ENCODE results near the gene ALOX12.
A peak's percentile ranks its signal among the peaks of the same experiment; 100 is the strongest.

Gene ALOX12

DNA sequence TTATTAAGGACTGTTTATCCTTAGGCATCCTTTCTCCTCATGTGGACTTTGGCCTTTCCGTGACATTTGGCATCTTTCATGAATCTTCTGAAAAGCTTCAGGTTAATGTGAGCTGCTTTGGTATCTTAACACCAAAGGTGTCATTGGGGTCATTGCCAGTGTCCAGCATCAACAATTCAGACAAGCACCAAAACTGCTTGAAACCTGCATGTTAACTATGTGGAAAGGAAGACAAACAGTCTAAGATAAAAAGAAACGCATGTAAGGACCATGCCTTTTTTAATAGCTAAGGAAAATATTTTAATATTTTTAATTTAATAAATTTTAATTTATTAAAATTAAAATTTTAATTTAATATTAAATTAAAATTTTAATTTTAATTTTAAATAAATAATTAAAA, 7.9 kb downstream of the ALOX12 start:
- DNase-seq, result no peak

DNA sequence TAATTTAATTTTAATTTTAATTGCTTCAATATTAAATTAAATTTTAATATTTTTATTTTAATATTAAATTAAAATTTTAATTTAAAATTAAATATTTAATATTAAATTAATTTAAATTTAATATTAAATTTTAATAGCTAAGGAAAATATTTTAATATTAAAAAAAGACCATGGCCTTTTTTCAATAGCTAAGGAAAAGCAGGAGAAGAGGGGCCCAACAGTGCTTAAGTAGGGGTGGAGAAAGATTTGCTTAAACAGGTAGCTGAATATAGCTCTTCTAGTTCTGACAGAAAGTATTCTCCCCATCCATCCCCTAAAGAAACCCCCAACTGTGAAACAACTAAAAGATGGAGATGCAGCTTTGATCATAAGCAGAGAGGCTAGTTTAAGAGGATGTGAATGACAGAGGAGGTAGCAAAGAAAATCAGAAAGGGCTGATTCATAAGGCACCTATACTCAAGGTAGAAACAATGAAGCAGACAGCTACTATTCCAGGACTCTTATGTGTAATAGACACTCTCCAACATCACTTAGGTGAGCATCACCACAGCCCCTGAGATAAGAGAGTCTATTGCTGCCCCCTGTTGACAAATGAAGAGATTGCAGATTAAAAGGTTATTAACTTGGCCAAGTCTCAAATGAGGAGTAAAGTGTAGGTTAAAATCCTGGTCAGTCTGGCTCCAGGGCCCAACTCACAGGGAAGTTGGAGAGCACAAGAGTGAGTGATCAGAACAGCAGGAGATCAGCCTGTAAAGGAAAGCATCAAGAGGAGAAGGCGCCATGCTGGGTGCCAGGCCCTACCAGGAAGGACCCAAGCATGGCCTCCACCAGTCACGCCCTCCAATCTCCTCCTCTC, 8.8 kb downstream of the ALOX12 start:
- peak; percentile 45 to 95 for DNase-seq

DNA sequence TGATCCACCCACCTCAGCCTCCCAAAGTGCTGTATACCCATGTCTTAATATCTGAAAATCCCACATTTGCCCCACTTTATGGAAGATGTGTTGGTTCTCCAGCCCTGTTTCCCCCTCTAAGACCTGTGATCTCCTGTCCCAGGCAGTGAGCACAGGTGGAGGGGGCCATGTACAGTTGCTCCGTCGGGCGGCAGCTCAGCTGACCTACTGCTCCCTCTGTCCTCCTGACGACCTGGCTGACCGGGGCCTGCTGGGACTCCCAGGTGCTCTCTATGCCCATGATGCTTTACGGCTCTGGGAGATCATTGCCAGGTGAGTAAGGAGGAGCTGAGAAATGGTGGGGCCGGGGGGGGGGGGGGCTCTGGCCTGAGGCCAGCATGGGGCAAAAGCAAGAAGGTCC, 9.9 kb downstream of the ALOX12 start:
- no peak for DNase-seq

- DNase-seq, result no peak
Measured at GRCh38 chr17:7007143-7007542, 11.3 kb downstream of the ALOX12 start.

GRCh38 chr17:7010523-7010922, 14.7 kb downstream of the ALOX12 start:
- DNase-seq, result no peak

- no peak for DNase-seq
Measured at GRCh38 chr17:7011415-7011814, 15.6 kb downstream of the ALOX12 start.

GRCh38 chr17:7011942-7012254, 16.0 kb downstream of the ALOX12 start:
- no peak for DNase-seq

DNA sequence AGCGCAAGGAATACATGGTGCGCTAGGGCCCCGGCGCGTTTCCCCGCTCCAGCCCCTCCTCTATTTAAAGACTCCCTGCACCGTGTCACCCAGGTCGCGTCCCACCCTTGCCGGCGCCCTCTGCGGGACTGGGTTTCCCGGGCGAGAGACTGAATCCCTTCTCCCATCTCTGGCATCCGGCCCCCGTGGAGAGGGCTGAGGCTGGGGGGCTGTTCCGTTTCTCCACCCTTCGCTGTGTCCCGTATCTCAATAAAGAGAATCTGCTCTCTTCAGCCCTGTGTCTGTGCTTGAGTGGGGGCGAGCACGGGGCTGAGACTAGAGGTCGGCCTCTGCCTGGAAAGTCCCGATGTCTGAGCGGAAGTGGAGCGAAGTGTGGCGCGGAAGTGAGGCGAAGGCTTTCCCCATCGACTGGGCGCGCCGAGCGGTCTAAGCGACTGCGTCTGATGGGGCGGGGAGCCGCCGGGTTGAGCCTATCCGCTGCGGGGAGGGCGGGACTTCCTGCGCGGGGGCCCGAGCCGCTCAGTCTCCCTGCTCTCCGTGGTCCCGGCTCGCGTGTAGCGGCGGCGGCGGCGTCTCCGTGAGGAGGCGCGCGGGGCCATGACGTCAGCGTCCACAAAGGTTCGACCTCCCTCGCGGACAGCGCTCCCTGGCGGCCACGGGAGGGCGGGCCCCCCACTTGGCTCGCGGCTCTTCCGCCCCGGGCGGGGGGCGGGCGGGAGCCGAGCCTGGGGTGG, 18.6 kb downstream of the ALOX12 start:
- peak; percentile 97 to 98 for DNase-seq

- peak; percentile 75 to 78 for DNase-seq
Measured at GRCh38 chr17:7014995-7015958, 19.4 kb downstream of the ALOX12 start.

- no peak for DNase-seq
Measured at GRCh38 chr17:7016418-7016817, 20.6 kb downstream of the ALOX12 start.

DNA sequence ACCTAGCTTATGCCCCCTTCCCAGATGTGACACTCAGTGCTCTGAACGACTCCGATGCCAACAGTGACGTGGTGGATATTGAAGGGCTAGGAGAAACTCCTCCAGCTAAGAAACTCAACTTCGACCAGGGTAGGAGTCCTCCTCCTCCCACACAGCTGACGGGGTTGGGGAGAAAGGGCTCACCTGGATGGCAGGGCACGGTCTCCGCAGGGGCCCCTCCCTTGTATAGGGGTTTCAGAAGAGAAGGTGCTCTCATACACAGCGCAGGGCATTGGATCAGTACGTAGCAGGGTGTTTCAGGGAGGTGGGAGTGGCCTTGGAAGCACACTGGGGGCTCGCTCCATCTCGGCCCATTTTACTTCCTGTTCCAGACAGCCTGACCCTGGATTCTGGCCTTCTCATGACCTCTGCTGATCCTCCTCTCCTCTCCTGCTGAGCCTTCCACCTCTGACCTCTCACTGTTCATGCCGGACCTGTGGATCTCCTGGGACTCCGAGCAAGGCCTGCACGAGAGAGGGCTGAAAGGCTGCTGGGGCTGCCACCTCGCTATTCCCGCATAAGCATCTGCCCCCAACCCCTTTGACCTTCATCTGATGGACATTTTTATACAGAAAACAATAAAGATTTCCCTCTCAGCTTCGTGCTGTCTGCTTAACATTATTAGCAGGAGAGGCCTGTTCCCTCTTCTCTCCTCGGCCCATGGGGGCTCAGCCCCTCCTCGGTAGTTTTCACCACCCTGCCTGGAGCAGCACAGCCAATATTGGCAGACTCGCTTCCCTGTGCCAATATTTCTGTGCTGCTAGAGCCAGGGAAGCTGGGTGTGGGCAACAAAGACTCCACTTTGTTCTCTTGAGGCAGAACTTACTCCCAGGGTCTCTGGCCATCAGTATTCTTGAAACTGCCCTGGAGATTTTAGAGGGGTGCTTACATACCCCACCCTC, 21.3 kb downstream of the ALOX12 start:
- DNase-seq, result no peak

DNA sequence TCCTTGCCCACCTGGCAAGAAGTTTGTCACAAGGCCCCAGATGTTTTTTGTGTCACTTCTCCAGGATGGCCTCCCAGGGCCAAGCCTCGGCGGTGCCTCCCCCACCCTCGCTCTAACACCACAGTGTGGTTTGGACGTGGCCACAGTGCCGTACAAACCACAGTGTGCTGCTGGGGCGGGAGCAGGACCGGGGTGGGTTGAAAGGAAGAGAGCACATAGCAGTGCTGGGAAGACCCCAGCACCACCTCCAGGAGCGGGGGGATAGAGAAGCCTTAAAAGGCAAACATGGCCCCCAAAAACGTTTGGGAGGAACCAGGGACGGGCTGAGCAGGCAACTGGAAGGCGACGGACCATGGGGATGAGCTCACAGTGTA, 22.0 kb downstream of the ALOX12 start:
- DNase-seq, result no peak

- no peak for DNase-seq
Measured at GRCh38 chr17:7018331-7018964, 22.6 kb downstream of the ALOX12 start.

- DNase-seq, result no peak
Measured at GRCh38 chr17:7019367-7019766, 23.5 kb downstream of the ALOX12 start.

GRCh38 chr17:7019839-7020519, 24.1 kb downstream of the ALOX12 start:
- no peak for DNase-seq

DNA sequence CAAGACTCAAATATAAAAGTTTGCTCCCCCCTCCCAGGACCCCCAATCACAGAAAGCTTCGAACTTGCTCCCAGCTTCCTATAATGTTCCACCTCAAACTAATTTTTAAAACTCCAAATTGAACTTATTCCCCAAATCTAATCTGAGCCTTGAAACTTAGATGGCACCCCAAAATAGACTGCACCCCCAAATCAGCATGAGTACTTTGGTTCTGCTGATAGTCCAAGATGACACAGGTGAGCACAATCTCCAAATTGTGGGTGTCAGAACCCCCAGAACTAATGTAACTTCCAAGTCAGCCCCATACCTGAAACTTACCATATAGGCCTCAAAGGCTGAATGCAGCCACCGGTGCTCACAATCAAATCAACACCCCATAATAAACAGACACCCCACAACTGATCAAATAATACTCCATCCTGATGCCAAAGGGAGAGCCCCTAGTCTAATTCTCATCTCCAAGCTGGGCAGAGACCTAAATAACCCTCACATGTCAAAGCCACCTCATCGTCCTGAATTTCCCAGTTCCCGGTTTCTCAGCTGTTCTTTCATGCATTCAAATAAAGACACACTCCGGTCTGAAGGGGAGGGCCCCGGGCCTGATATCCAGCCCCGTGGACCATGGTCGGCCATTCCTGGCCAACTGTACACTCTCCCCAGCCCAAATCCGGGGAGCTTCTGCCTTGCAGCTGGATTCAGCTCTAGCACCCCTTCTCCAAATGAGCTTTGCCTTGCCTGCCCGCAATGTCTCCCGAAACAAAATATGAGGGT, 25.2 kb downstream of the ALOX12 start:
- DNase-seq, result no peak

- peak; percentile 45 to 86 for DNase-seq
Measured at GRCh38 chr17:7021993-7022778, 26.3 kb downstream of the ALOX12 start.

- DNase-seq, result no peak
Measured at GRCh38 chr17:7022781-7023571, 27.1 kb downstream of the ALOX12 start, which contains the start of gene BCL6B. Gene BCL6B (plus strand): TSS chr17:7023050. CDS start chr17:7023672, 622 bp downstream.
